Calu3 (cell line): Measurements from ENCODE around the gene PPFIBP2. TPM values are rescaled to one million over a fixed set of nuclear protein-coding genes. Genes with fewer than 3 reads are reported as not detected.

ENCODE experiments used
- BruUV-seq: library from RNA; stranded (reverse); fragments of 400-500 nt; replicated peaks from 2 replicates; lab custom pipeline; 2021; lab: Mats Ljungman, UMichigan
- CTCF ChIA-PET: fragments of 300-600 bp; sonication (Branson Sonifier 250); formaldehyde crosslinking; loops from one replicate; lab custom pipeline; 2022; ENCODE audit warnings: antibody characterized with exemption; lab: Charles Lee
- DNase-seq: peaks from one replicate; pipeline ENCODE4 v3.0.0; 2022
- H3K27ac Mint-ChIP-seq: one replicate; pipeline ENCODE4 v1.8.0; 2022; ENCODE audit warnings: mixed read lengths; ENCODE audit not compliant: unreplicated experiment
- H3K27me3 Mint-ChIP-seq: one replicate; pipeline ENCODE4 v1.8.0; 2022; ENCODE audit warnings: mixed read lengths; ENCODE audit not compliant: unreplicated experiment
- H3K36me3 Mint-ChIP-seq: one replicate; pipeline ENCODE4 v1.8.0; 2022; ENCODE audit warnings: mild to moderate bottlenecking, moderate library complexity, mixed read lengths; ENCODE audit not compliant: insufficient read depth, unreplicated experiment
- H3K4me1 Mint-ChIP-seq: one replicate; pipeline ENCODE4 v1.8.0; 2022; ENCODE audit warnings: mild to moderate bottlenecking, low read depth, mixed read lengths; ENCODE audit not compliant: unreplicated experiment
- H3K4me3 Mint-ChIP-seq: one replicate; pipeline ENCODE4 v1.8.0; 2022; ENCODE audit warnings: mild to moderate bottlenecking, low read depth, moderate library complexity, mixed read lengths; ENCODE audit not compliant: unreplicated experiment
- H3K9me3 Mint-ChIP-seq: one replicate; pipeline ENCODE4 v1.8.0; 2022; ENCODE audit warnings: low read depth, mixed read lengths; ENCODE audit not compliant: unreplicated experiment
- CTCF ChIP-seq: fragments of 200-600 bp; IDR thresholded peaks from one replicate; pipeline ENCODE4 v1.8.0; 2022; ENCODE audit warnings: antibody characterized with exemption; ENCODE audit not compliant: unreplicated experiment
- intact Hi-C: fragments of 100-400 bp; cut with micrococcal nuclease; formaldehyde crosslinking; loops from one replicate; pipeline ENCODE4 v1.10.0; 2022; ENCODE audit not compliant: unreplicated experiment
- total RNA-seq: library from RNA; stranded (reverse); gene quantifications from 2 replicates; pipeline ENCODE4 v1.2.3, GENCODE V29; 2022

PPFIBP2 gene
- total RNA-seq, 1 experiment from 2014 or later: 28.5 TPM

- CTCF ChIA-PET: interaction anchor here (0.7 kb wide), 2 partner anchors 10 to 17 kb away, joined by 4 to 5 read pairs; no protein-coding TSS in a partner anchor
- H3K4me3 Mint-ChIP-seq: no peak overlapping the region
- H3K27ac Mint-ChIP-seq: no peak overlapping the region
- intact Hi-C loops: no loop called here
- TF ChIP-seq CTCF: no peak
- H3K4me1 Mint-ChIP-seq: peaks cover 11% of the 10 kb centered on the region
- H3K36me3 Mint-ChIP-seq: no peaks in the 10 kb centered on the region
- no peak for DNase-seq
- no TSS peak for BruUV-seq
- peaks cover 93% of the 10 kb centered on the region for H3K27me3 Mint-ChIP-seq
- H3K9me3 Mint-ChIP-seq: no peaks in the 10 kb centered on the region
These were observed 25.0 kb downstream of the PPFIBP2 start for GRCh38 chr11:7538466-7539454.

- H3K9me3 Mint-ChIP-seq: no peaks in the 10 kb centered on the region
- no peaks in the 10 kb centered on the region for H3K36me3 Mint-ChIP-seq
- no peak for TF ChIP-seq CTCF
- CTCF ChIA-PET: no interaction called here
- H3K27me3 Mint-ChIP-seq: peaks cover 71% of the 10 kb centered on the region
- no peak overlapping the region for H3K4me3 Mint-ChIP-seq
- H3K4me1 Mint-ChIP-seq: peaks cover 9% of the 10 kb centered on the region
- intact Hi-C loops: no loop called here
- H3K27ac Mint-ChIP-seq: no peak overlapping the region
- BruUV-seq: no TSS peak
- DNase-seq: no peak
These were observed 27.2 kb downstream of the PPFIBP2 start for GRCh38 chr11:7540830-7541555.

DNA sequence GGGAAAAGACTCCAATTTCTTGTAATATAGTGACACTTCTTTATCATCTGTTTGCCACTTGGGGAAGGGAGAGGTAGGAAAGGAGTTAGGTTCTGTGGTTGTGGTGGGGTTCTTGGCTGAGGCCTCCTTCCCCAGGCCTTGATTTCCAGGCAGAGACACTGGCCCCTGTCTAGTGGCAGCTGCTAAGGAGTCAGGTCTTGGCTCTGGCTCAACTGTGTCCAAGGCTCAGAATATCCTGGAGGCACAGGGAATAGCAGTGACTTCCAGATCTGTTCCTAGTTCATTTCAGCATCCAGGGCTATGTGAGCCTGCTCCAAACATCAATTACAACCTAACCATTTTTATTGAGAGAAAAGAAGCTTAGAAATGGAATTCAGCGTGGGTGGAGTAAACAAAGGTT, 29.5 kb downstream of the PPFIBP2 start:
- H3K4me1 Mint-ChIP-seq: no peaks in the 10 kb centered on the region
- CTCF ChIA-PET: no interaction called here
- TF ChIP-seq CTCF: no peak
- no peak overlapping the region for H3K4me3 Mint-ChIP-seq
- no peak for DNase-seq
- no peaks in the 10 kb centered on the region for H3K9me3 Mint-ChIP-seq
- peaks cover 48% of the 10 kb centered on the region for H3K27me3 Mint-ChIP-seq
- no peak overlapping the region for H3K27ac Mint-ChIP-seq
- BruUV-seq: no TSS peak
- intact Hi-C loops: no loop called here
- H3K36me3 Mint-ChIP-seq: no peaks in the 10 kb centered on the region

GRCh38 chr11:7544021-7544420, 30.2 kb downstream of the PPFIBP2 start:
- H3K27ac Mint-ChIP-seq: no peak overlapping the region
- CTCF ChIA-PET: interaction anchor here (0.6 kb wide), 1 partner anchor 30 kb away, joined by 3 read pairs; no protein-coding TSS in a partner anchor
- intact Hi-C loops: no loop called here

More at GRCh38 chr11:7544021-7544420, 30.2 kb downstream of the PPFIBP2 start:
- H3K9me3 Mint-ChIP-seq: no peaks in the 10 kb centered on the region
- no peaks in the 10 kb centered on the region for H3K36me3 Mint-ChIP-seq
- H3K4me1 Mint-ChIP-seq: no peaks in the 10 kb centered on the region
- no peak for TF ChIP-seq CTCF
- DNase-seq: no peak
- no TSS peak for BruUV-seq
- H3K4me3 Mint-ChIP-seq: no peak overlapping the region
- peaks cover 42% of the 10 kb centered on the region for H3K27me3 Mint-ChIP-seq
